Activated CD4-positive, alpha-beta memory T cell treated with anti-CD3 and anti-CD28 coated beads for 36 hours (primary cell): ENCODE results near the gene MRGPRF. TPM values are rescaled to one million over a fixed set of nuclear protein-coding genes. Genes with fewer than 3 reads are reported as not detected.

Experiments used
- CTCF ChIA-PET: fragments of 350-600 bp; sonication (Branson Sonifier 250); formaldehyde crosslinking; loops from one replicate; lab custom pipeline; 2021; ENCODE audit warnings: antibody characterized with exemption, inconsistent platforms; lab: Charles Lee
- POLR2A ChIA-PET: fragments of 350-600 bp; sonication (Branson Sonifier 250); formaldehyde crosslinking; loops from one replicate; lab custom pipeline; 2021; ENCODE audit warnings: antibody characterized with exemption; lab: Charles Lee
- DNase-seq: peaks from one replicate; pipeline ENCODE4 v3.0.0-alpha.2; 2020
- H3K27ac Mint-ChIP-seq: one replicate; pipeline ENCODE4 v1.8.0; 2021; ENCODE audit warnings: mixed read lengths
- H3K27me3 Mint-ChIP-seq: one replicate; pipeline ENCODE4 v1.8.0; 2021; ENCODE audit warnings: mixed read lengths
- H3K36me3 Mint-ChIP-seq: one replicate; pipeline ENCODE4 v1.8.0; 2021; ENCODE audit warnings: mixed read lengths
- H3K4me1 Mint-ChIP-seq: one replicate; pipeline ENCODE4 v1.8.0; 2021; ENCODE audit warnings: low read depth, mixed read lengths
- H3K4me3 Mint-ChIP-seq: one replicate; pipeline ENCODE4 v1.8.0; 2021; ENCODE audit warnings: mild to moderate bottlenecking, mixed read lengths
- H3K9me3 Mint-ChIP-seq: one replicate; pipeline ENCODE4 v1.8.0; 2021; ENCODE audit warnings: mixed read lengths
- intact Hi-C: fragments of 100-400 bp; cut with micrococcal nuclease; formaldehyde crosslinking; loops from one replicate; pipeline ENCODE4 v1.15.1; 2023
- total RNA-seq, 2 experiments: library from RNA; stranded (reverse); gene quantifications; one replicate each; pipeline ENCODE4 v1.2.3, GENCODE V29; 2021

MRGPRF gene
- total RNA-seq, 2 experiments from 2014 or later = not detected

GRCh38 chr11:68968306-68969250 lies 44.5 kb downstream of the MRGPRF start:
- Mint-ChIP-seq H3K27me3 (no peaks in the 10 kb centered on the region), H3K36me3 (peaks cover 8% of the 10 kb centered on the region), H3K4me1 (peaks cover 29% of the 10 kb centered on the region), H3K4me3 (no peak overlapping the region), H3K9me3 (peaks cover 6% of the 10 kb centered on the region), H3K27ac (no peak overlapping the region)
- intact Hi-C loops = loop anchor here (10.0 kb wide), 1 partner anchor 116 kb away; no protein-coding TSS in a partner anchor
- DNase-seq = peak; percentile 1
- CTCF ChIA-PET = no interaction called here
- POLR2A ChIA-PET = no interaction called here

- intact Hi-C loops = loop anchor here (10.0 kb wide), 1 partner anchor 118 kb away; no protein-coding TSS in a partner anchor
- H3K4me3 Mint-ChIP-seq = no peak overlapping the region
- peaks cover 6% of the 10 kb centered on the region for H3K9me3 Mint-ChIP-seq
- peak; percentile 3 for DNase-seq
- POLR2A ChIA-PET = no interaction called here
- H3K4me1 Mint-ChIP-seq = peaks cover 37% of the 10 kb centered on the region
- CTCF ChIA-PET = no interaction called here
- peaks cover 9% of the 10 kb centered on the region for H3K36me3 Mint-ChIP-seq
- H3K27ac Mint-ChIP-seq = no peak overlapping the region
- H3K27me3 Mint-ChIP-seq = no peaks in the 10 kb centered on the region
These were observed 45.9 kb downstream of the MRGPRF start for GRCh38 chr11:68966894-68967780.

GRCh38 chr11:68965901-68966853 lies 46.9 kb downstream of the MRGPRF start:
- H3K27ac Mint-ChIP-seq = peak overlapping the region; percentile 42
- H3K4me3 Mint-ChIP-seq = no peak overlapping the region
- peaks cover 6% of the 10 kb centered on the region for H3K9me3 Mint-ChIP-seq
- H3K36me3 Mint-ChIP-seq = peaks cover 9% of the 10 kb centered on the region
- H3K4me1 Mint-ChIP-seq = peaks cover 37% of the 10 kb centered on the region
- DNase-seq = peak; percentile 10
- CTCF ChIA-PET = interaction anchor here (0.6 kb wide), 1 partner anchor 9 kb away, joined by 3 read pairs; no protein-coding TSS in a partner anchor
- intact Hi-C loops = loop anchor here (10.0 kb wide), 1 partner anchor 119 kb away; no protein-coding TSS in a partner anchor
- POLR2A ChIA-PET = no interaction called here
- H3K27me3 Mint-ChIP-seq = no peaks in the 10 kb centered on the region

- no peak overlapping the region for H3K27ac Mint-ChIP-seq
- intact Hi-C loops = loop anchor here (10.0 kb wide), 1 partner anchor 121 kb away; no protein-coding TSS in a partner anchor
- no peaks in the 10 kb centered on the region for H3K27me3 Mint-ChIP-seq
- CTCF ChIA-PET = no interaction called here
- peaks cover 6% of the 10 kb centered on the region for H3K9me3 Mint-ChIP-seq
- no peak for DNase-seq
- H3K4me1 Mint-ChIP-seq = peaks cover 37% of the 10 kb centered on the region
- POLR2A ChIA-PET = no interaction called here
- peaks cover 9% of the 10 kb centered on the region for H3K36me3 Mint-ChIP-seq
- peak overlapping the region; percentile 8 for H3K4me3 Mint-ChIP-seq
These were observed 49.3 kb downstream of the MRGPRF start for GRCh38 chr11:68963779-68964178.

- POLR2A ChIA-PET = no interaction called here
- CTCF ChIA-PET = no interaction called here
- peaks cover 37% of the 10 kb centered on the region for H3K4me1 Mint-ChIP-seq
These were observed 50.4 kb downstream of the MRGPRF start for GRCh38 chr11:68962527-68963250.

GRCh38 chr11:68961245-68961644 lies 51.8 kb downstream of the MRGPRF start:
- ChIA-PET CTCF (no interaction called here), POLR2A (no interaction called here)
- Mint-ChIP-seq H3K4me3 (no peak overlapping the region), H3K36me3 (peaks cover 9% of the 10 kb centered on the region), H3K27ac (no peak overlapping the region), H3K9me3 (peaks cover 6% of the 10 kb centered on the region), H3K4me1 (peaks cover 32% of the 10 kb centered on the region), H3K27me3 (no peaks in the 10 kb centered on the region)
- intact Hi-C loops = loop anchor here (10.0 kb wide), 1 partner anchor 124 kb away; no protein-coding TSS in a partner anchor
- no peak for DNase-seq

More at GRCh38 chr11:68962527-68963250, 50.4 kb downstream of the MRGPRF start:
- H3K27me3 Mint-ChIP-seq = no peaks in the 10 kb centered on the region
- peaks cover 6% of the 10 kb centered on the region for H3K9me3 Mint-ChIP-seq
- peak; percentile 58 for DNase-seq
- H3K4me3 Mint-ChIP-seq = peak overlapping the region; percentile 66
- H3K27ac Mint-ChIP-seq = peak overlapping the region; percentile 84
- peaks cover 9% of the 10 kb centered on the region for H3K36me3 Mint-ChIP-seq
- intact Hi-C loops = loop anchor here (10.0 kb wide), 1 partner anchor 122 kb away; no protein-coding TSS in a partner anchor

GRCh38 chr11:68960294-68961071 lies 52.6 kb downstream of the MRGPRF start:
- H3K27ac Mint-ChIP-seq = no peak overlapping the region
- no peaks in the 10 kb centered on the region for H3K27me3 Mint-ChIP-seq
- POLR2A ChIA-PET = no interaction called here

GRCh38 chr11:68959465-68960293 lies 53.4 kb downstream of the MRGPRF start:
- intact Hi-C loops = loop anchor here (10.0 kb wide), 1 partner anchor 125 kb away; no protein-coding TSS in a partner anchor

More at GRCh38 chr11:68960294-68961071, 52.6 kb downstream of the MRGPRF start:
- CTCF ChIA-PET = no interaction called here
- peaks cover 24% of the 10 kb centered on the region for H3K4me1 Mint-ChIP-seq
- H3K9me3 Mint-ChIP-seq = peaks cover 6% of the 10 kb centered on the region
- intact Hi-C loops = loop anchor here (10.0 kb wide), 1 partner anchor 124 kb away; no protein-coding TSS in a partner anchor
- DNase-seq = no peak
- no peak overlapping the region for H3K4me3 Mint-ChIP-seq
- H3K36me3 Mint-ChIP-seq = peaks cover 7% of the 10 kb centered on the region

GRCh38 chr11:68958211-68958610 lies 54.8 kb downstream of the MRGPRF start:
- intact Hi-C loops = no loop called here
- Mint-ChIP-seq H3K27ac (no peak overlapping the region), H3K4me1 (peaks cover 6% of the 10 kb centered on the region), H3K36me3 (peaks cover 1% of the 10 kb centered on the region), H3K27me3 (no peaks in the 10 kb centered on the region), H3K4me3 (no peak overlapping the region), H3K9me3 (no peaks in the 10 kb centered on the region)
- no peak for DNase-seq
- CTCF ChIA-PET = no interaction called here
- POLR2A ChIA-PET = no interaction called here

More at GRCh38 chr11:68959465-68960293, 53.4 kb downstream of the MRGPRF start:
- CTCF ChIA-PET = no interaction called here
- no peak overlapping the region for H3K4me3 Mint-ChIP-seq
- DNase-seq = no peak
- no peaks in the 10 kb centered on the region for H3K27me3 Mint-ChIP-seq
- peaks cover 7% of the 10 kb centered on the region for H3K36me3 Mint-ChIP-seq
- peaks cover under 1% of the 10 kb centered on the region for H3K9me3 Mint-ChIP-seq
- H3K4me1 Mint-ChIP-seq = peaks cover 19% of the 10 kb centered on the region
- H3K27ac Mint-ChIP-seq = no peak overlapping the region
- POLR2A ChIA-PET = no interaction called here
